Activated naive CD4-positive, alpha-beta T cell treated with anti-CD3 and anti-CD28 coated beads, Interleukin-2, amount 10 ng/mL, durations not matched to agents 7 days and 5 days (primary cell): Measurements from ENCODE around the gene SIGLEC14.

Source experiments
- CTCF ChIA-PET: fragments of 350-600 bp; sonication (Branson Sonifier 250); formaldehyde crosslinking; loops from one replicate; lab custom pipeline; 2021; ENCODE audit warnings: antibody characterized with exemption; lab: Charles Lee
- DNase-seq: peaks from one replicate; pipeline ENCODE4 v3.0.0-alpha.2; 2020
- H3K27ac Mint-ChIP-seq: one replicate; pipeline ENCODE4 v1.8.0; 2021; ENCODE audit warnings: mild to moderate bottlenecking, moderate library complexity, mixed read lengths
- H3K27me3 Mint-ChIP-seq: one replicate; pipeline ENCODE4 v1.8.0; 2021; ENCODE audit warnings: mild to moderate bottlenecking, mixed read lengths
- H3K36me3 Mint-ChIP-seq: one replicate; pipeline ENCODE4 v1.8.0; 2021; ENCODE audit warnings: mixed read lengths
- H3K4me1 Mint-ChIP-seq: one replicate; pipeline ENCODE4 v1.8.0; 2021; ENCODE audit warnings: mixed read lengths
- H3K4me3 Mint-ChIP-seq: one replicate; pipeline ENCODE4 v1.8.0; 2021; ENCODE audit warnings: mild to moderate bottlenecking, moderate library complexity, mixed read lengths
- H3K9me3 Mint-ChIP-seq: one replicate; pipeline ENCODE4 v1.8.0; 2021; ENCODE audit warnings: mixed read lengths

The SIGLEC14 gene

GRCh38 chr19:51593969-51594773 is 52.5 kb downstream of the SIGLEC14 start:
- CTCF ChIA-PET, result no interaction called here
- Mint-ChIP-seq H3K4me3 (peak overlapping the region; percentile 83), H3K9me3 (peaks cover 10% of the 10 kb centered on the region), H3K36me3 (peaks cover 8% of the 10 kb centered on the region), H3K27ac (peak overlapping the region; percentile 69), H3K27me3 (peaks cover 5% of the 10 kb centered on the region), H3K4me1 (peaks cover 16% of the 10 kb centered on the region)
- DNase-seq, result peak; percentile 98

- Mint-ChIP-seq H3K36me3 (peaks cover 8% of the 10 kb centered on the region), H3K4me3 (peak overlapping the region; percentile 83), H3K9me3 (peaks cover 15% of the 10 kb centered on the region), H3K27me3 (peaks cover 4% of the 10 kb centered on the region), H3K27ac (no peak overlapping the region), H3K4me1 (peaks cover 16% of the 10 kb centered on the region)
- DNase-seq, result no peak
- CTCF ChIA-PET, result no interaction called here
Observed at GRCh38 chr19:51593138-51593890, 53.3 kb downstream of the SIGLEC14 start.
